SH-SY5Y (cell line): Measurements from ENCODE around the gene CABLES1.

Experiments
- GATA2 ChIP-seq: IDR thresholded peaks from 2 replicates; pipeline ENCODE4 v1.6.1; 2011; ENCODE audit warnings: mild to moderate bottlenecking, low read depth, low read length
- GATA3 ChIP-seq: IDR thresholded peaks from 2 replicates; pipeline ENCODE4 v1.6.1; 2011; ENCODE audit warnings: low read depth, mild to moderate bottlenecking, low read length, moderate library complexity

- TF ChIP-seq GATA2 (no peak), GATA3 (no peak)
Measured at GRCh38 chr18:23179416-23179815, 44.1 kb downstream of the CABLES1 start.
